NCI-H1417 treated with DMSO at 0.1 percent for 48 hours (cell line): ENCODE results near the gene UNCX.
"Not testable (repeated sequence)": the region's sequence is repeated elsewhere in the genome, so short reads cannot be mapped to it uniquely, and the experiment has no call there.

Source experiments
- DNase-seq: peaks from one replicate; lab custom pipeline; 2025; lab: John Stamatoyannopoulos, UW

UNCX gene

GRCh38 chr7:1278543-1278942, 45.9 kb downstream of the UNCX start:
- no peak for DNase-seq

GRCh38 chr7:1279041-1279440, 46.4 kb downstream of the UNCX start:
- no peak for DNase-seq

- not testable (repeated sequence) for DNase-seq
Measured at GRCh38 chr7:1279895-1280294, 47.2 kb downstream of the UNCX start.

GRCh38 chr7:1281068-1281467, 48.4 kb downstream of the UNCX start:
- DNase-seq, result no peak

GRCh38 chr7:1282679-1283078, 50.0 kb downstream of the UNCX start:
- DNase-seq, result no peak

GRCh38 chr7:1283337-1283736, 50.7 kb downstream of the UNCX start:
- no peak for DNase-seq

GRCh38 chr7:1283941-1284742, 51.5 kb downstream of the UNCX start:
- DNase-seq, result no peak

GRCh38 chr7:1284743-1285458, 52.2 kb downstream of the UNCX start:
- no peak for DNase-seq

- DNase-seq, result no peak
Measured at GRCh38 chr7:1285556-1286301, 53.1 kb downstream of the UNCX start.
